ENCODE measurements around the gene ALDH3B1. TPM values are rescaled to one million over a fixed set of nuclear protein-coding genes. Genes with fewer than 3 reads are reported as not detected.

The ALDH3B1 gene
- total RNA-seq, 1 donor from 2014 or later: not detected

DNA sequence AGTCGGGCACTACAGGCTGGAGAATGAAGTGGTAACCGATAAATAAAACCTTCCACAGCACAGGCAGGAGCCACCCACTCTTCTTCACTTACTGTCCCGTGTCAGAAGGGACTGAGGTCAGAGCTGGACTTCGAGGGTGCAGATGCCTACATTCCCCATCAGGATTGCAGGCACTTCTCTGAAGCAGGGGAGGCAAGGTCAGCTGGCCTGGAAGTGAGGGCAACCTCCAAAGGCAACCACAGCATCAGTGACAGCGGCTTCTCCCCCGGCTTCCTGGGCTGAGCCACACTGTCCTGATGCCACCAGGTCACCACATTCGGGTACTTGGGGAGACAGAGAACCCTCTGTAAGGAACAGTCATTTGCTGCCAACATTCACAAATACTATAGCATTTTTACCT lies 51.4 kb downstream of the ALDH3B1 start:
- intact Hi-C loops (cut with micrococcal nuclease): no loop called here

GRCh38 chr11:68064926-68065325 lies 54.8 kb downstream of the ALDH3B1 start:
- intact Hi-C loops (cut with micrococcal nuclease): no loop called here

- intact Hi-C loops (cut with micrococcal nuclease): no loop called here
These were observed 55.7 kb downstream of the ALDH3B1 start for GRCh38 chr11:68065841-68066240.

GRCh38 chr11:68066742-68067141 lies 56.6 kb downstream of the ALDH3B1 start:
- intact Hi-C loops (cut with micrococcal nuclease): no loop called here

- intact Hi-C loops (cut with micrococcal nuclease): no loop called here
These were observed 57.9 kb downstream of the ALDH3B1 start for GRCh38 chr11:68067991-68068390.

DNA sequence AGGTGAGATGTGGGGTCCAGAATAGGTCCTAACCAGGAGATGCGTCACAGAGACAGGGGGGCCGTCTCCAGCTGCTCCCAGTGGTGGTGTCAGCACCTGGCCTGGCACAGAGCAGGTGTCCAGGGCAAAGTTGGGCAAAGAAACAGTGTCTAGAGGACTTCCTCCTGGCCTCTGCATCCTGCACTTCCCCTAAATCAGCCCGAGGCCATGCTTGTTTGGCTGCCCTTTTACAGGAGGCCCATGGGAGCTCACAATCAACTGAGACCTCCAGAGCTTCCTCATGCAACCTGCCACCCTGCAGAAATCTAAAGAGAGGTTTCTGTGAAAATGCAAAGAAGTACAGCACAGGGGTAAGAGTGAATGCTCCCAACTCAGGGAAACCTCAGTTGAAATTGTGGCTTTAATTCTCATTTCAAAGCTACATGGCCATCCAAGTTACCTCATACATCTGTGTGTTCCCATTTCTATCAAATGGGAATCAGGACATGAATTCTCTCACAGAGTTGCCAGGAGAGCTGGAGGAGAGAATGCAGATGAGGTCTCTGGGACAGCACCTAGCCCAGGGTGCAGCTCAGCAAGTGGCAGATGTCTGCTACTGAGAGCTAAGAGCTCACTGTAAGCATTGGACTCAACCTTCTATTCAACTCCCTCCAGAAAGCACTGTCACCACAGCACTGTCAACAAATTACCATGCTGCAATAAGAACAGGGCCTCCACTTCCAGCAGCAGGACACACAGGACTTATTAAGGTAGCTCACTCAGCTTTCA lies 61.3 kb downstream of the ALDH3B1 start:
- intact Hi-C loops (cut with micrococcal nuclease): no loop called here

DNA sequence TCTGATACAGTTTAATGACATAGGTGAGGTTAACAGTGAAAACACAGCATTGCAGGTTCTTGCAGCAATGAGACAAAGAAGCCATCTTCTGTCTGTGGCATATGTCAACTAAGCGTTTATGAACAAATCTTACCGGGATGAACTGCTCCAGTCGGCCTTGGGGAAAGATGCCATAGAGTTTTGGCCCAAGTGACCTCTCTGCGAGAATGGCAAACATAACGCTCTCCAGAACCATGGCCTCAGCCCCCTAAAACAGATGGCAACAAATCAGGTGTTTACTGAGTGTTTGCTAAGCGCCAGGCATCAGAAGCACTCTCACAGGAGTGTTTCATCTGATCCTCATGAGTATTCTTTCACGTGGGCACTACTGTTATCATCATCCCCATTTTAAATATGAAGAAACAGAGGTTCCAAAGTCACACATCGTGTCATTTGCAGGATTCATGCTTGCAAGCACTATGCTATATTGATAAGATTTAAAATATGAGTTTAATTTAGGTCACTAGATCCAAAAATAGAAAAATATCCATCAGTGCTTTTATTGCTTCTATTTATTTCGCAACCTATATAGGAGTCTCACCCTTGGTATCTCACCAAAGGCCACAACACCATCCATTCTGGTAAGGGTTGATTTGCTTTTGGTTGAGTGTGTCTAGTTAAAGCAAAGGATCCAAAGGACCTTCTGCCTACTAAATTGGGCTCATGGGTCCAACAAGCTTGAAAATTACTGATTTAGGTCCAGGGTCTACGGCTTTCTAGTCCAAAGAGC lies 64.6 kb downstream of the ALDH3B1 start:
- intact Hi-C loops (cut with micrococcal nuclease): no loop called here

- intact Hi-C loops (cut with micrococcal nuclease): no loop called here
These were observed 66.4 kb downstream of the ALDH3B1 start for GRCh38 chr11:68076371-68077042.

GRCh38 chr11:68077617-68078582 lies 67.8 kb downstream of the ALDH3B1 start:
- intact Hi-C loops (cut with micrococcal nuclease): no loop called here

Other genes starting within 250 kb of the ALDH3B1 start
- 26.3 and 28.1 TPM in 2 replicates for gene UNC93B1, start 6.2 kb upstream of the ALDH3B1 start, total RNA-seq
- 126 and 130 TPM in 2 replicates for gene NDUFS8, start 20.4 kb downstream of the ALDH3B1 start, total RNA-seq
- 245 and 247 TPM in 2 replicates for gene TCIRG1, start 28.7 kb downstream of the ALDH3B1 start, total RNA-seq
- 7.2 and 9.0 TPM in 2 replicates for gene CHKA, start 111.1 kb downstream of the ALDH3B1 start, total RNA-seq
- gene KMT5B, start 203.0 kb downstream of the ALDH3B1 start, total RNA-seq: 36.7 and 38.0 TPM in 2 replicates

Measured in T-helper 1 cell treated with Interleukin-12 subunit alpha and Interleukin-12 subunit beta and Interleukin-4 antibody, amounts not matched to agents 30 ng/mL and 1 ng/mL, for 36 hours (primary cell).